Stimulated activated memory B cell treated with anti-CD40 and anti-IgM and Interleukin-4, amounts not matched to agents 10 μg/mL and 1 μg/mL and 100 μg/mL, for 72 hours (primary cell): ENCODE data around the gene LGI2.

Experiments used
- ATAC-seq: fragments of 150-1000 bp; cut with Tn5 transposase; 2 replicates; pipeline ENCODE4 v1.10.0; 2021
- H3K27ac Mint-ChIP-seq: one replicate; pipeline ENCODE4 v1.8.0; 2022; ENCODE audit warnings: mild to moderate bottlenecking, mixed read lengths
- H3K27me3 Mint-ChIP-seq: one replicate; pipeline ENCODE4 v1.8.0; 2022; ENCODE audit warnings: mixed read lengths
- H3K36me3 Mint-ChIP-seq: one replicate; pipeline ENCODE4 v1.8.0; 2022; ENCODE audit warnings: mixed read lengths
- H3K4me1 Mint-ChIP-seq: one replicate; pipeline ENCODE4 v1.8.0; 2022; ENCODE audit warnings: mixed read lengths
- H3K4me3 Mint-ChIP-seq: one replicate; pipeline ENCODE4 v1.8.0; 2022; ENCODE audit warnings: mild to moderate bottlenecking, moderate library complexity, mixed read lengths
- H3K9me3 Mint-ChIP-seq: one replicate; pipeline ENCODE4 v1.8.0; 2022; ENCODE audit warnings: mixed read lengths

Gene LGI2

DNA sequence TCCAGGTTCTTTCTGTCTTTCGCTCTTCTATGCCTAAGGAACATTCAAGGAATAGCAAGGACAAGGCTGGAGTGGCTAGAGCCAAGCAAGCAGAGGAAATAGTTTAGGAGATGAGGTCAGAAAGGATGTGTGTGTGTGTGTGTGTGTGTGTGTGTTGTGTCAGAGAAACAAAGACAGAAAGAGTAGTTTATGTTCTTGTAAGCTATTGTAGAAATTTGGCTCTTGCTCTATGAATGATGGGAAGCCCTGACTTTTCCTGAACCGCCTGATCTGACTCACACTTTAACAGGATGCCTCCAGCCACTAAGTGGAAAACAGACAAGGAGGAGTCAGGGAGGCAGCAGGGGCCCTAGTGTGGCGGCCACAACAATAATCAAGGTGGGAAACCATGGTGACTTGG lies 39.7 kb downstream of the LGI2 start:
- Mint-ChIP-seq H3K27ac (no peak overlapping the region), H3K27me3 (peaks cover 36% of the 10 kb centered on the region)

DNA sequence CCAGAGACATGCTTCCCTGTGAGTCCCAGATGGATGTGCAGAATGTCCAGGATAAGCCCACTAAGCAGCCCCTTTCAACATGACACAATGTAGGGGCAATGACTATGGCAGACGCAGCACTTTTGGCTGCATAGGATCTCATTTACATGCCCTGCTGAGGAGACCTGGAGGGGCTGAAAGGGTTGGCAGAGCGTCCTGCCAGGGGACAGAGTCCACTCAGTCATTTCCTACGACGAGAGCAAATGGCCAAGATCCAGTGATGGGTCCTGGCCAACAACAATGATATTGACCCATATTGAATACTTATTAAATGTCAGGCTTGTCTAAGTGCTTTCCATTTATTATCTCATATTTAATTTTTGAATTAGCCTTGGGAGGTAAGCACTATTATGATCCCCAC lies 41.4 kb downstream of the LGI2 start:
- H3K9me3 Mint-ChIP-seq = peaks cover 5% of the 10 kb centered on the region
- no peak for ATAC-seq
- H3K27me3 Mint-ChIP-seq = peaks cover 21% of the 10 kb centered on the region
- no peak overlapping the region for H3K27ac Mint-ChIP-seq
- no peak overlapping the region for H3K4me3 Mint-ChIP-seq
- no peaks in the 10 kb centered on the region for H3K4me1 Mint-ChIP-seq
- H3K36me3 Mint-ChIP-seq = no peaks in the 10 kb centered on the region

More for the DNA sequence above, 39.7 kb downstream of the LGI2 start:
- ATAC-seq = no peak
- Mint-ChIP-seq H3K4me3 (no peak overlapping the region), H3K9me3 (peaks cover 7% of the 10 kb centered on the region), H3K36me3 (no peaks in the 10 kb centered on the region), H3K4me1 (no peaks in the 10 kb centered on the region)

DNA sequence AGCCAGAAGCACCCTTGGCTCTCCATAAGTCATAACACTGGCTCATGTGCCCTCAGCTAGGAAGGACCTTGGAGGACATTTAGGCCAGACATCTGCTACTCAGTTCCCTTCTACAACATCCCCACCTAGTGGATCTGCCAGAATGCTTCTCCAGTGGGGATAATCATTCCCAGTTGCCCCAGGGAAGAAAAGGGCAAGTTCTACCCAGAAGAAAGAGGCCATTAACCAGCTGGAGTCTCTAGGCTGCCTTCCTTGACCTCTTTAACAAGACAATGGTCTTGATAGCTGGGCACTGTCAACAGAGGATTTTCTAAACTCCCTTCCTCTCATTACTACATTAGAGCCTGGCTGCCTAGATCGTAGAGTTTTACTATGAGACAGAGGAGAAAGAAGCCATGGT lies 42.0 kb downstream of the LGI2 start:
- Mint-ChIP-seq H3K9me3 (peaks cover 5% of the 10 kb centered on the region), H3K36me3 (no peaks in the 10 kb centered on the region), H3K4me3 (no peak overlapping the region), H3K4me1 (no peaks in the 10 kb centered on the region), H3K27me3 (peaks cover 19% of the 10 kb centered on the region), H3K27ac (no peak overlapping the region)
- no peak for ATAC-seq

DNA sequence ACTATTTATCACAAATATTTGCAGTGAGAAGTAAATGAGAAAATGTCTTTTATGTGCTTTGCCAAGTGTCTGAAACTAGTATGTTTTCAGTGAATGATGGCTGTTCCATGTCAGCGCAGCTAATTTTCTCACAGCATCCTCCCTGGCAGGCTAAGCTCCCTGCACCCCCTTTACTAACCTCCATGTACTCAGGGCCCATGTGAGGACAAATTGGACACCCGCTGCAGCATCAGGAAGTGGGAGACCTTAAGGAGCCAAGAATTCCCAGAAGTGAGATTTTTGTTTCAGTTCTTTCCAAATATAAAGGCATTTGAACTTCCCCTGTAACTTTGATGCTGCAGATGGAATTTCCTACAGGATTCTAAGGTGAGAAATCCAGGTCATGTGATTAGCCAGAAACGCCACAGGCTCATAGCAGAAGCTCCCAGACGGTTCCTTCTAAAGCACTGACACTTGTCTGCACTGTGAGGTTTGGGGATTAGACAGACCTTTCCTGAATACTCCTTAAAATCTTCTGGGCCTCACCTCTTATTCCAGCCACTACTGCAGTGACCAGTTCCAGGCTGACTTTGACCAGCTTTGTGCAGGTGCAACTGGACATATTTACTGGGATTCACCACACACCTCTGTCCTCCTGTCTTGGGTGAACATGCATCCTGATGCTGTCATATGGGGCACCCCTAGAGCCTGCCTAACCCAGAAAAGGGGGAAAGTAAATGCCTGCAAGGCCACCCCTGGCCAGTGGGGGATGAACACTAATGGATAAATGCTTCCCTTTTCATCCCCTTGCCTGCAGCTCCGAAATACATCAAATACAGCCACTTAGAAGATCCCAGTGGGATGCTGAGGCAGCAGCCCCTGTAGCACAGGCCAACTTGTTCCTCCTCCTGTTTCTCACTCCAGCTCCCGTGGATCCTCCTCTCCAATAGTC lies 45.9 kb downstream of the LGI2 start:
- ATAC-seq = no peak
- Mint-ChIP-seq H3K27me3 (peaks cover 19% of the 10 kb centered on the region), H3K4me1 (peaks cover 5% of the 10 kb centered on the region), H3K9me3 (no peaks in the 10 kb centered on the region), H3K4me3 (no peak overlapping the region), H3K36me3 (no peaks in the 10 kb centered on the region), H3K27ac (no peak overlapping the region)

DNA sequence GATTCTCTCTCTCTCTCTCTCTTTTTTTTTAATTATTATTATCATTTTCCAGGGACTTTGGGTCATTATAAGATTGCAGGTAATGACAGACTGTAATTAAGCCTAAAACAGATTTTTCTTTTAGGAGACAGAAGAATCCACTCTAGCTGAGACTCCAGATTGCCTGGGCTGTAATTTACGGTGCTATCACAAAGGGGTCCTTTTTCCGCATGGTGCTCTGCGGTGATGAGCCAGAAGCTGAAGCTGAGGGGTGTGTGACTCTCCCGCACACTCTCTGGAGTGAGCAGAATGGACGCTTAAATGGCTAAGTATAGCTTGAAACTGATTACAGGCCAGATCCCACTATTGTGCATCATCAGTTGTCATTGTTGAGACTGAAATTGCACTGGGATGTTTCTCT lies 50.0 kb downstream of the LGI2 start:
- peaks cover 32% of the 10 kb centered on the region for H3K27me3 Mint-ChIP-seq
- no peak overlapping the region for H3K4me3 Mint-ChIP-seq
- peaks cover 5% of the 10 kb centered on the region for H3K4me1 Mint-ChIP-seq
- H3K27ac Mint-ChIP-seq = no peak overlapping the region
- no peak for ATAC-seq
- H3K36me3 Mint-ChIP-seq = no peaks in the 10 kb centered on the region
- no peaks in the 10 kb centered on the region for H3K9me3 Mint-ChIP-seq

DNA sequence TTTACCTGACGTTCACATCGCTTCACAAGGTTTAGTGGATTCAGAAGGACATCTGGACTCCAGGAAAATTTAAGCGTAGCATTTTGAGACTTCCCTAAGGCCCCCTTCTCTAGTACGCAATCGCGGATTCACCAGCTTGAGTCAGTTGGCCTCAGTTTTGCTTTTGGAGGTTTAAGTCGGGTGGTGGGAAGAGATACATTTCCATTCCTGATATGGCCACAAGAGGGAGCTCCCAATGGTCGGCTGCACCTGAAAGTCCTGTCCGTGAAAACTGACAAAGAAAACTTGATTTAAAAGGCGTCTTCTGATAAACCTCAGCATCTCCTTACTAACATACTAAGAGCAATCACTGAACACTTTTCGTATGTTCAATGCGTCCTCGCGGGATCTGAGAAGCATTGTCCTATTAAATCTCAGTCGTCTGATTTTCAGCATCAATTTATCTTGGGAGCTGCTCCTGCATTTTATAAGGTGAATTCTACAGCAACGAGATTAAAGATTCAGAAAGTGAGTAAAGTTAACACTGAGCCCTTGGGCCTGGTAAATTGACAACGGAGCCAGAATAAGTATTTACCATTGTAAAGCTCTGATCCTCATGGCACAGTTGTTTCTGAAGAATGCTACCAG lies 50.6 kb downstream of the LGI2 start:
- H3K9me3 Mint-ChIP-seq = no peaks in the 10 kb centered on the region
- H3K27me3 Mint-ChIP-seq = peaks cover 38% of the 10 kb centered on the region
- no peak overlapping the region for H3K27ac Mint-ChIP-seq
- ATAC-seq = no peak
- peaks cover 5% of the 10 kb centered on the region for H3K4me1 Mint-ChIP-seq
- no peak overlapping the region for H3K4me3 Mint-ChIP-seq
- no peaks in the 10 kb centered on the region for H3K36me3 Mint-ChIP-seq

DNA sequence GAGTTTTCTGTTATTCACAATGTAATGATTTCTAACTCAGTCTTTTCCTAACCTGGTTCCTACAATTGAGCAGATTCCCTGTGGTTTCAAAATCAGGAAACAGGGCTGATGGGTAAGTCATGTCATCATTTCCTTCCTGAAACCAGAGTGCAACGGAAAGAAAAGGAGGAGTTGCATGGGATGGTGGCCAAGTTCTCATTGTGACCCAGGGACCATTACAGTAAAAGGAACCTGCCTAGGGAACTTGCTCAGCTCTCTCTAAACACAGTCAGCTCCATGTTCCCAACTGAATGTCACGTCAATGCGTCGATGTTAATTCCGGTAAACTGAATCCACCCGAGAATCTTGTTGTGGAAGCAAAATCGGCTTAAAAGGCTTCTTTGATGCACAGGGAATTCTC lies 51.2 kb downstream of the LGI2 start:
- ATAC-seq = no peak
- Mint-ChIP-seq H3K4me3 (no peak overlapping the region), H3K36me3 (no peaks in the 10 kb centered on the region), H3K27ac (no peak overlapping the region), H3K4me1 (peaks cover 5% of the 10 kb centered on the region), H3K9me3 (no peaks in the 10 kb centered on the region), H3K27me3 (peaks cover 44% of the 10 kb centered on the region)

DNA sequence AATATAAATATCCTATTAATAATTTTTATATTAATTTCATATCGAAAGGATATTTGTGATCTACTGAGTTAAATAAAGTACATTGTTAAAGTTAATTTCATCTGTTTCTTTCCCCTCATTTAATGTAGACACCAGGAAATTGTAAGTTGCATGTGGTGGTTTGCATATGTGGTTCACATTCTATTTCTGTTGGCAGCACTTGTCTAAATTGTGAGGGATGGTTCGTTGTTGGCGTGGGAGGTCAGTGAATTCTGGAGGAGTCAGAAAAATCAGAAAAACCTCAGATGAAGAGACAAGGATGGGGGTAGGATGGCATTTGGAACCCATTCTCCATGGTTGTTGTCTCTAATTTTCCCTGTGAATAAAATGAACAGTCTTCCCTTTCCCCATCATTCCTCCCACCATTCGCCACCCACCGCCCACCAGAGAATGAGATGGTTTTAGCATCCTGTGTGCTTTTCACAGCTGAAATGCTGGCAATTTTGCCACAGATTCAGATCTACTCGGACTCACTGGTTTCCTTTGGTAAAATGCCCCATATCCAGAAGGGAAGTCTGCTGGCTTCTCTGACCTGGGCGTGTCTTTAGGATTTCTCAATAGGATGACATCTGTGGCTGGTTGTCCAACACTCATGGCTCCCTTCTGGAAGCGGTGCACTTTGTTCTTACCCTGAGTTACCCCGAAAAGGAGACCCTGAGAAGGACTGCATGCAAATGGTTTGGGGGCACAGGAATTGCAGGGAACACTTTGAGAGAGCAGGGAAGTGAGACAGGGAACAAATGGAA lies 52.3 kb downstream of the LGI2 start:
- no peaks in the 10 kb centered on the region for H3K36me3 Mint-ChIP-seq
- H3K27me3 Mint-ChIP-seq = peaks cover 47% of the 10 kb centered on the region
- H3K4me1 Mint-ChIP-seq = peaks cover 5% of the 10 kb centered on the region
- no peak overlapping the region for H3K27ac Mint-ChIP-seq
- no peaks in the 10 kb centered on the region for H3K9me3 Mint-ChIP-seq
- no peak for ATAC-seq
- H3K4me3 Mint-ChIP-seq = no peak overlapping the region

DNA sequence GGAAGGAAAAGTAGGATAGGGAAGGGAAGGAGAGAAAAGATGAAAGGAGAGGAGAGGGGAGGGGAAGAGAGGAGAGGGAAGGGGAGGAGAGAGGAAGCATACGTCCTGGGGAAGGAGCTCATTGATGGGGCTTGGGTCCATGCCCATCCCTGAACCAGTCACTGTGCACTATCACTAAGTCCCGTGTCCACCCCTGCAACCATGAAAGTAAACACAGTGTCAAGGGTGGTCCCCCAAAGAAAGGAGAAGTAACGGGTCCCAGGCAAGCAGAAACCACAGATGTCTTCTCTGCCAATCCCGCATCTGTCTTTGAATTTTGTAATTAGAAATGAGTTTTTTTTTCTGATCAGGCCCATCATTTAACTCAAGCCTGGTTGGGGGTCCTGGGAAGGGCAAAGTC lies 55.2 kb downstream of the LGI2 start:
- Mint-ChIP-seq H3K9me3 (no peaks in the 10 kb centered on the region), H3K36me3 (no peaks in the 10 kb centered on the region), H3K4me3 (no peak overlapping the region), H3K27ac (no peak overlapping the region), H3K27me3 (peaks cover 60% of the 10 kb centered on the region), H3K4me1 (peaks cover 5% of the 10 kb centered on the region)
- ATAC-seq = no peak

DNA sequence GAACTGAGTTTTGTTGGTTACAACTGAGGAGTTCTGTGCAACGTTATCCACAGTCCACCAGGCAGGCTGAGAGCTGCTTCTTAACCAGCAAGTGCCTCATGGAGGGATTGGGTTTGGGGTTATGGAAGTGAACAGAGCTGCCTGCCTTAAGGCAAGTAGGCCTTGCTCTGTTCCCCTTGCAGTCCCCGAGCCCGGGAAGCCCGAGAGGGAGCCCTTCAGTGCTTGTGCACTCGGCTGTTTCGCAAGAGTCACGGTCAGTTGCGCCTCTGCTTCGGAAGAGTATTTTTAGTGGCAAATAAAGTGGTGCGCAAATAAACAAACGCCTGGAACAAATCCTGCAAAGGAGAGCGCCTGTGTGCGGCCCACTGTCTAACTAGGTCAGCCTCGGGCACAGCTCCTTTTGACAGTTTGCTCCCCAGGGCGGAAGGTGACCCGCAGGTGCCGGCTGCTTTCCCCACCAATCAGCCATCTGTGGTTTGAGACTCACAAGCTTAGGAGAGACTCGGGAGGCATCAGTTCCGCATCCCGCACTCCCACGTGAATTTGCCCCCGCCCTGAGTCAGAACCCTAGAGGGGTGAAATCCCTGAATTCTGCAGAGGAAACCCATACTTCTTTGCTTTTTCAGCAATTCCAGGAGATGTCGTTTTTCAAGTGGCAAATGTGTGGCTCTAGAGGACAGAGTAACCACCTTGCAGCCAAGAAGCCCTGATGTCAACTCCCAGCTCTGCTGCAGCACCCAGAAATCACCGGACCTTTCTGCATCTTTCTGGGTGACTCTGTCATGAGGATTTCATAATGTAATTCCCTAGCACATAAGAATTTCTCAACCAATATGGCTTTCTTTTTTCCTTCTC lies 56.8 kb downstream of the LGI2 start:
- no peaks in the 10 kb centered on the region for H3K36me3 Mint-ChIP-seq
- H3K4me3 Mint-ChIP-seq = no peak overlapping the region
- H3K27ac Mint-ChIP-seq = no peak overlapping the region
- H3K9me3 Mint-ChIP-seq = no peaks in the 10 kb centered on the region
- ATAC-seq = no peak
- peaks cover 53% of the 10 kb centered on the region for H3K27me3 Mint-ChIP-seq
- H3K4me1 Mint-ChIP-seq = no peaks in the 10 kb centered on the region

DNA sequence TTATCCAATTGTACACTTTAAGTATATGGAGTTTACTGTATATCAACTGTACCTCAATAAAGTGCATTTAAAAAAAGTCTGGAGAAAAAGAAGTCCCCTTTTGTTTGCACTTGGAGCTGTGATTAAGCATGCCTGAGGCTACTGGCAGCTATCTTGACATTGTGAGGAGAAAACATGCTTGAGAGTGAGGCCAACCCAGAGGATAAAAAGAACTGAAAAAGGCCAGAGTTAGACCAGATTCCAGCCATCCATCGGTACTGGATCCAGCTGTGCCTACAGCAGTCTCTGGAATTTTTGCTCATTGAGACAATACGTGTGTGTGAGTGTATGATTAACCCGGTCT lies 57.4 kb downstream of the LGI2 start:
- Mint-ChIP-seq H3K36me3 (no peaks in the 10 kb centered on the region), H3K4me3 (no peak overlapping the region), H3K27me3 (peaks cover 47% of the 10 kb centered on the region), H3K9me3 (no peaks in the 10 kb centered on the region), H3K27ac (no peak overlapping the region), H3K4me1 (no peaks in the 10 kb centered on the region)
- ATAC-seq = no peak

DNA sequence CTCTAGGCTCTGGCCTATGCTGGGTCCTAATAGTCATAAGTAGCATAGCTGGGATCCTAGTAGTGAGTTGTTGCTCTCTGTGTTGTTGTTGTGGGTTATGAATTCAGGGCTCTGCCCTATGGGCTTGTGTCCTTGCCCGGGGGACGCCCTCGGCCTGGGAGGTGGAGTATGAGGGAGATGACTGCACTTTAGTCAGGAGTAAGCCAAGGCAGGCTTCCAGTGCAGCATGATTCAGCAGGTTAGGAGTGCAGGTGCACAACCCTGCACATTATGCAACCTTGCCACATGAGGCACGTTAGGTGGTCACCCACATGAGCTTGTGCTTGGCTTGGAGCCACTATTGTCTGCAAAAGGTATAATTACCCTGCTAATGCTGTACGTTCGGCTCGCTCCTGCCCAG lies 59.6 kb downstream of the LGI2 start:
- no peak for ATAC-seq
- Mint-ChIP-seq H3K36me3 (no peaks in the 10 kb centered on the region), H3K4me3 (no peak overlapping the region), H3K27me3 (peaks cover 32% of the 10 kb centered on the region), H3K9me3 (peaks cover 3% of the 10 kb centered on the region), H3K4me1 (no peaks in the 10 kb centered on the region), H3K27ac (no peak overlapping the region)

DNA sequence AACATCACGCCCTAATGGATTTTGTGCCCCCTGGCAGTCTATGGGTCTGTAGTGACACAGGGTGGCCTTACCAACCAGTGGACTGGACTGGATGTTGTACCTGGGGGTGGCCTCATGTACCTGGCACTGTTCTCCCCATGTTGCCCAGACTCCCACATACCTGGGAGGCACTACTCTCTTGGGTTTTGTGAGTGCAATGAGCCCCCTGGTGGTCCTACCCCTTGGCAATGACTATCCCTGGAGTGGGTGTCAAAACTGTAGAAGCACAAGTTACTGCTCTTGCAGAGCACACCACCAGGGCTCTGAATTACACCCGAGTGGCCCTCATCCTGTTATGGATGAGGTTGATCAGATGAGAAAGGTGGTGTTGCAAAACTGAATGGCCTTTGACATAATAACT lies 60.1 kb downstream of the LGI2 start:
- ATAC-seq = no peak
- H3K4me1 Mint-ChIP-seq = no peaks in the 10 kb centered on the region
- peaks cover 27% of the 10 kb centered on the region for H3K27me3 Mint-ChIP-seq
- no peaks in the 10 kb centered on the region for H3K36me3 Mint-ChIP-seq
- H3K4me3 Mint-ChIP-seq = no peak overlapping the region
- peaks cover 4% of the 10 kb centered on the region for H3K9me3 Mint-ChIP-seq
- H3K27ac Mint-ChIP-seq = no peak overlapping the region

DNA sequence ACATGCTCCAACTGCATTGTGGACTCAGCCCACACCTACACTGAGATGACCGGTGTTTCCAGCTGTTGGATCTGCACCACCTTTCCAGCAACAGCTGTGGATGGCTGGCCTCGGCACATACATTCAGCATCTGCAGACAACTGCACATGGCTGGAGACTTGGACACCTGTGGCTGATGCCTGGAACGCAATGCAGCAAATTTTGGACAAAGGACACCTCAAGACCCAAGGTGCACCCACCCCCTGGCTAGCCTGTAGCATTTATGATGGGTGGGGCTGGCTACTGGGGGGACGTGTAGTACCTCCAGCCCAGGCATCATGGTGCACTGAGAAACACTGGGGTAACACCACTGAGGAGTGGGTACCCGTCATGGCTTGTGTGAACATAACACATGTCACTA lies 60.6 kb downstream of the LGI2 start:
- H3K36me3 Mint-ChIP-seq = no peaks in the 10 kb centered on the region
- ATAC-seq = no peak
- no peak overlapping the region for H3K4me3 Mint-ChIP-seq
- peaks cover 23% of the 10 kb centered on the region for H3K27me3 Mint-ChIP-seq
- no peak overlapping the region for H3K27ac Mint-ChIP-seq
- H3K9me3 Mint-ChIP-seq = peaks cover 4% of the 10 kb centered on the region
- H3K4me1 Mint-ChIP-seq = no peaks in the 10 kb centered on the region

DNA sequence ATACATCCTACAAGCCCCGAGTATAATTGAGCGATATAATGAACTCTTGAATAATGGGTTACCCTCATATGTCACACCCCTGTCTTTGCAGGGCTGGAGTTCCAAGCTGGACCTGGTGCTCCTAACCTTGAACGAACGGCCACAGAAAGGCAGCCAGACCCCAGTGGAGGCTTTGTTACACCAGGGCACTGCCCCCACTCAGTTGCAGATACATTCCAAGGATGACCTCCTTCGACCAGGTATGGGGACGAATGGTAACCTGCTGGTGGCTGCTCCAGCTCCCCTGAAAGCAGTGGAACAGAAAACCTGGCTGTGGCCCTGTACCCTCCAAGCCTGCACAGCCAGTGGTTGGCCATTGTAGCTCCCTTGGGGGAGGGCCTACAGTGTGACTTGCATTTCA lies 61.3 kb downstream of the LGI2 start:
- Mint-ChIP-seq H3K4me1 (no peaks in the 10 kb centered on the region), H3K27ac (no peak overlapping the region), H3K27me3 (peaks cover 16% of the 10 kb centered on the region), H3K4me3 (no peak overlapping the region), H3K36me3 (no peaks in the 10 kb centered on the region), H3K9me3 (peaks cover 7% of the 10 kb centered on the region)
- no peak for ATAC-seq
